Activated CD8-positive, alpha-beta memory T cell treated with anti-CD3 and anti-CD28 coated beads, Interleukin-2, amount 10 ng/mL, durations not matched to agents 7 days and 5 days (primary cell): ENCODE results near the gene ZNF724. TPM values are rescaled to one million over a fixed set of nuclear protein-coding genes. Genes with fewer than 3 reads are reported as not detected.
"Not testable (repeated sequence)": the region's sequence is repeated elsewhere in the genome, so short reads cannot be mapped to it uniquely, and the experiment has no call there.

Source experiments
- ATAC-seq: fragments of 150-1000 bp; cut with Tn5 transposase; one replicate; pipeline ENCODE4 v1.10.0; 2021; ENCODE audit warnings: moderate library complexity
- CTCF ChIA-PET: fragments of 350-600 bp; sonication (Branson Sonifier 250); formaldehyde crosslinking; loops from one replicate; lab custom pipeline; 2021; ENCODE audit warnings: antibody characterized with exemption; lab: Charles Lee
- DNase-seq: peaks from one replicate; pipeline ENCODE4 v3.0.0-alpha.2; 2020
- H3K27ac Mint-ChIP-seq: one replicate; pipeline ENCODE4 v1.8.0; 2021; ENCODE audit warnings: mild to moderate bottlenecking, mixed read lengths
- H3K27me3 Mint-ChIP-seq: one replicate; pipeline ENCODE4 v1.8.0; 2021; ENCODE audit warnings: mixed read lengths
- H3K36me3 Mint-ChIP-seq: one replicate; pipeline ENCODE4 v1.8.0; 2021; ENCODE audit warnings: mild to moderate bottlenecking, mixed read lengths
- H3K4me1 Mint-ChIP-seq: one replicate; pipeline ENCODE4 v1.8.0; 2021; ENCODE audit warnings: mixed read lengths
- H3K4me3 Mint-ChIP-seq: one replicate; pipeline ENCODE4 v1.8.0; 2021; ENCODE audit warnings: mild to moderate bottlenecking, moderate library complexity, mixed read lengths
- H3K9me3 Mint-ChIP-seq: one replicate; pipeline ENCODE4 v1.8.0; 2022; ENCODE audit warnings: low read depth, mixed read lengths
- total RNA-seq, 2 experiments: library from RNA; stranded (reverse); gene quantifications; one replicate each; pipeline ENCODE4 v1.2.3, GENCODE V29; 2021

ZNF724 gene
- total RNA-seq, 2 experiments from 2014 or later, result 13.6 to 15.8 TPM

- no peaks in the 10 kb centered on the region for H3K27me3 Mint-ChIP-seq
- no peak for DNase-seq
- H3K4me1 Mint-ChIP-seq, result peaks cover 1% of the 10 kb centered on the region
- H3K4me3 Mint-ChIP-seq, result no peak overlapping the region
- no peak for ATAC-seq
- peaks cover 21% of the 10 kb centered on the region for H3K9me3 Mint-ChIP-seq
- H3K36me3 Mint-ChIP-seq, result peaks cover 81% of the 10 kb centered on the region
- no peak overlapping the region for H3K27ac Mint-ChIP-seq
- CTCF ChIA-PET, result no interaction called here
Observed at GRCh38 chr19:23263870-23264590, 13.8 kb upstream of the ZNF724 start.

GRCh38 chr19:23263396-23263795 lies 13.2 kb upstream of the ZNF724 start:
- no peak for ATAC-seq
- Mint-ChIP-seq H3K27me3 (no peaks in the 10 kb centered on the region), H3K4me3 (no peak overlapping the region), H3K27ac (no peak overlapping the region), H3K4me1 (peaks cover 1% of the 10 kb centered on the region), H3K9me3 (peaks cover 21% of the 10 kb centered on the region), H3K36me3 (peaks cover 82% of the 10 kb centered on the region)
- CTCF ChIA-PET, result no interaction called here
- DNase-seq, result no peak

GRCh38 chr19:23262920-23263319 lies 12.7 kb upstream of the ZNF724 start:
- H3K27me3 Mint-ChIP-seq, result no peaks in the 10 kb centered on the region
- peaks cover 79% of the 10 kb centered on the region for H3K36me3 Mint-ChIP-seq
- no peak overlapping the region for H3K27ac Mint-ChIP-seq
- peaks cover 1% of the 10 kb centered on the region for H3K4me1 Mint-ChIP-seq
- CTCF ChIA-PET, result no interaction called here
- no peak for DNase-seq
- no peak overlapping the region for H3K4me3 Mint-ChIP-seq
- H3K9me3 Mint-ChIP-seq, result peaks cover 21% of the 10 kb centered on the region
- ATAC-seq, result no peak

GRCh38 chr19:23261496-23262020 lies 11.4 kb upstream of the ZNF724 start:
- H3K27ac Mint-ChIP-seq, result no peak overlapping the region
- H3K27me3 Mint-ChIP-seq, result no peaks in the 10 kb centered on the region
- peaks cover 1% of the 10 kb centered on the region for H3K4me1 Mint-ChIP-seq
- CTCF ChIA-PET, result interaction anchor here (1.5 kb wide), 1 partner anchor 12 kb away, joined by 3 read pairs; no protein-coding TSS in a partner anchor
- no peak overlapping the region for H3K4me3 Mint-ChIP-seq
- ATAC-seq (no peak), DNase-seq (no peak)
- H3K9me3 Mint-ChIP-seq, result peaks cover 19% of the 10 kb centered on the region
- peaks cover 75% of the 10 kb centered on the region for H3K36me3 Mint-ChIP-seq

GRCh38 chr19:23260956-23261355 lies 10.8 kb upstream of the ZNF724 start:
- Mint-ChIP-seq H3K36me3 (peaks cover 74% of the 10 kb centered on the region), H3K27ac (no peak overlapping the region)

GRCh38 chr19:23259961-23260360 lies 9.8 kb upstream of the ZNF724 start:
- CTCF ChIA-PET, result no interaction called here
- ATAC-seq, result no peak
- Mint-ChIP-seq H3K36me3 (peaks cover 73% of the 10 kb centered on the region), H3K4me3 (no peak overlapping the region), H3K27ac (no peak overlapping the region), H3K9me3 (peaks cover 19% of the 10 kb centered on the region), H3K27me3 (no peaks in the 10 kb centered on the region), H3K4me1 (peaks cover 1% of the 10 kb centered on the region)
- no peak for DNase-seq

More at GRCh38 chr19:23260956-23261355, 10.8 kb upstream of the ZNF724 start:
- Mint-ChIP-seq H3K27me3 (no peaks in the 10 kb centered on the region), H3K9me3 (peaks cover 19% of the 10 kb centered on the region), H3K4me1 (peaks cover 1% of the 10 kb centered on the region), H3K4me3 (no peak overlapping the region)
- CTCF ChIA-PET, result interaction anchor here (1.5 kb wide), 1 partner anchor 13 kb away, joined by 3 read pairs; no protein-coding TSS in a partner anchor
- DNase-seq, result no peak
- no peak for ATAC-seq

GRCh38 chr19:23255700-23256099 lies 5.5 kb upstream of the ZNF724 start:
- Mint-ChIP-seq H3K36me3 (peaks cover 36% of the 10 kb centered on the region), H3K4me3 (no peak overlapping the region), H3K27me3 (no peaks in the 10 kb centered on the region), H3K9me3 (peaks cover 4% of the 10 kb centered on the region), H3K4me1 (peaks cover 2% of the 10 kb centered on the region), H3K27ac (no peak overlapping the region)
- CTCF ChIA-PET, result no interaction called here
- ATAC-seq (no peak), DNase-seq (no peak)

- ATAC-seq, result no peak
- Mint-ChIP-seq H3K27ac (no peak overlapping the region), H3K4me3 (no peak overlapping the region), H3K4me1 (peaks cover 4% of the 10 kb centered on the region), H3K36me3 (peaks cover 27% of the 10 kb centered on the region), H3K9me3 (peaks cover under 1% of the 10 kb centered on the region), H3K27me3 (no peaks in the 10 kb centered on the region)
- CTCF ChIA-PET, result no interaction called here
- no peak for DNase-seq
Observed at GRCh38 chr19:23254141-23254910, 4.1 kb upstream of the ZNF724 start.

GRCh38 chr19:23253256-23253655 lies 3.1 kb upstream of the ZNF724 start:
- H3K36me3 Mint-ChIP-seq, result peaks cover 24% of the 10 kb centered on the region
- H3K27me3 Mint-ChIP-seq, CTCF ChIA-PET, H3K9me3 Mint-ChIP-seq, H3K27ac Mint-ChIP-seq, ATAC-seq, H3K4me3 Mint-ChIP-seq, DNase-seq: not testable (repeated sequence)
- peaks cover 10% of the 10 kb centered on the region for H3K4me1 Mint-ChIP-seq

GRCh38 chr19:23241419-23241818 lies 8.8 kb downstream of the ZNF724 start:
- H3K4me1 Mint-ChIP-seq, result peaks cover 4% of the 10 kb centered on the region
- DNase-seq (no peak), ATAC-seq (no peak)
- no peak overlapping the region for H3K27ac Mint-ChIP-seq
- peaks cover 86% of the 10 kb centered on the region for H3K36me3 Mint-ChIP-seq
- H3K4me3 Mint-ChIP-seq, result no peak overlapping the region
- peaks cover 32% of the 10 kb centered on the region for H3K9me3 Mint-ChIP-seq
- no peaks in the 10 kb centered on the region for H3K27me3 Mint-ChIP-seq
- CTCF ChIA-PET, result no interaction called here

- ATAC-seq, result no peak
- Mint-ChIP-seq H3K4me3 (no peak overlapping the region), H3K9me3 (peaks cover 30% of the 10 kb centered on the region)
Observed at GRCh38 chr19:23222998-23223652, 27.1 kb downstream of the ZNF724 start.

GRCh38 chr19:23203841-23204344 lies 46.3 kb downstream of the ZNF724 start:
- Mint-ChIP-seq H3K27me3 (no peaks in the 10 kb centered on the region), H3K9me3 (peaks cover 13% of the 10 kb centered on the region), H3K4me1 (no peaks in the 10 kb centered on the region), H3K4me3 (no peak overlapping the region), H3K27ac (no peak overlapping the region), H3K36me3 (peaks cover 4% of the 10 kb centered on the region)
- DNase-seq (no peak), ATAC-seq (no peak)
- CTCF ChIA-PET, result no interaction called here

More at GRCh38 chr19:23222998-23223652, 27.1 kb downstream of the ZNF724 start:
- DNase-seq, result no peak
- Mint-ChIP-seq H3K36me3 (peaks cover 71% of the 10 kb centered on the region), H3K27me3 (no peaks in the 10 kb centered on the region), H3K4me1 (no peaks in the 10 kb centered on the region), H3K27ac (no peak overlapping the region)
- CTCF ChIA-PET, result no interaction called here

GRCh38 chr19:23190341-23190740 lies 59.9 kb downstream of the ZNF724 start:
- peaks cover 14% of the 10 kb centered on the region for H3K9me3 Mint-ChIP-seq
- H3K27me3 Mint-ChIP-seq, result no peaks in the 10 kb centered on the region
- no peaks in the 10 kb centered on the region for H3K4me1 Mint-ChIP-seq
- no peak overlapping the region for H3K4me3 Mint-ChIP-seq
- ATAC-seq, result no peak
- no peak for DNase-seq
- H3K36me3 Mint-ChIP-seq, result no peaks in the 10 kb centered on the region
- no peak overlapping the region for H3K27ac Mint-ChIP-seq
- CTCF ChIA-PET, result no interaction called here
